ENCODE data around the gene KIAA0513.
"Not testable (repeated sequence)": the region's sequence is repeated elsewhere in the genome, so short reads cannot be mapped to it uniquely, and the experiment has no call there.

The KIAA0513 gene

GRCh38 chr16:85052536-85052935, 24.9 kb downstream of the KIAA0513 start:
- no peaks in the 10 kb centered on the region for H4K20me1 ChIP-seq (ENCODE audit: insufficient read depth, low read length, poor library complexity, severe bottlenecking)
- H3K79me2 ChIP-seq (ENCODE audit: insufficient read depth, low read length): no peaks in the 10 kb centered on the region
- no peak overlapping the region for H3K9ac ChIP-seq (ENCODE audit: low read depth, low read length, poor library complexity, severe bottlenecking)

GRCh38 chr16:85054321-85054720, 26.7 kb downstream of the KIAA0513 start:
- H2AFZ ChIP-seq (ENCODE audit: low read length); H3K9me2 ChIP-seq (replicated peaks; ENCODE audit: low read depth, low read length); H3K27me3 ChIP-seq (ENCODE audit: insufficient read depth, low read length, poor library complexity, severe bottlenecking); H4K20me1 ChIP-seq (ENCODE audit: insufficient read depth, low read length, poor library complexity, severe bottlenecking); H3K36me3 ChIP-seq (ENCODE audit: insufficient read depth, low read length); H3K9ac ChIP-seq (ENCODE audit: low read depth, low read length, poor library complexity, severe bottlenecking); H3K4me3 ChIP-seq (ENCODE audit: low read length, poor library complexity, severe bottlenecking); H3K4me2 ChIP-seq (ENCODE audit: low read depth, low read length, poor library complexity, severe bottlenecking); H3F3A ChIP-seq (ENCODE audit: low read depth); H3K9me3 ChIP-seq (ENCODE audit: insufficient read depth, low read depth, low read length); H3K79me2 ChIP-seq (ENCODE audit: insufficient read depth, low read length): not testable (repeated sequence)
- peaks cover 28% of the 10 kb centered on the region for H3K4me1 ChIP-seq (ENCODE audit: insufficient read depth, low read length, poor library complexity, severe bottlenecking)

More at GRCh38 chr16:85052536-85052935, 24.9 kb downstream of the KIAA0513 start:
- TF ChIP-seq CTCF (conservative IDR thresholded peaks at IDR 0.05; ENCODE audit: low read length) (no peak), EZH2phosphoT487 (IDR thresholded peaks at IDR 0.05; ENCODE audit: borderline replicate concordance) (no peak)
- H3K4me3 ChIP-seq (ENCODE audit: low read length, poor library complexity, severe bottlenecking): no peak overlapping the region
- peaks cover 3% of the 10 kb centered on the region; the same call in 1 of the 2 replicates for H3F3A ChIP-seq (ENCODE audit: low read depth)
- H3K36me3 ChIP-seq (ENCODE audit: insufficient read depth, low read length): no peaks in the 10 kb centered on the region
- no peak overlapping the region for H3K4me2 ChIP-seq (ENCODE audit: low read depth, low read length, poor library complexity, severe bottlenecking)
- peaks cover 33% of the 10 kb centered on the region for H3K4me1 ChIP-seq (ENCODE audit: insufficient read depth, low read length, poor library complexity, severe bottlenecking)
- no peak overlapping the region for H2AFZ ChIP-seq (ENCODE audit: low read length)
- no peaks in the 10 kb centered on the region for H3K9me3 ChIP-seq (ENCODE audit: insufficient read depth, low read depth, low read length)
- no peaks in the 10 kb centered on the region for H3K9me2 ChIP-seq (replicated peaks; ENCODE audit: low read depth, low read length)
- no peaks in the 10 kb centered on the region for H3K27me3 ChIP-seq (ENCODE audit: insufficient read depth, low read length, poor library complexity, severe bottlenecking)

GRCh38 chr16:85054948-85055492, 27.4 kb downstream of the KIAA0513 start:
- peak overlapping the region; percentile 85 for H3K4me2 ChIP-seq (ENCODE audit: low read depth, low read length, poor library complexity, severe bottlenecking)
- H3K4me1 ChIP-seq (ENCODE audit: insufficient read depth, low read length, poor library complexity, severe bottlenecking): peaks cover 28% of the 10 kb centered on the region
- no peaks in the 10 kb centered on the region for H4K20me1 ChIP-seq (ENCODE audit: insufficient read depth, low read length, poor library complexity, severe bottlenecking)
- no peaks in the 10 kb centered on the region for H3K27me3 ChIP-seq (ENCODE audit: insufficient read depth, low read length, poor library complexity, severe bottlenecking)
- peaks cover 3% of the 10 kb centered on the region; the same call in 1 of the 2 replicates for H3F3A ChIP-seq (ENCODE audit: low read depth)
- no peak for TF ChIP-seq CTCF (conservative IDR thresholded peaks at IDR 0.05; ENCODE audit: low read length)
- no peak for TF ChIP-seq EZH2phosphoT487 (IDR thresholded peaks at IDR 0.05; ENCODE audit: borderline replicate concordance)
- peak overlapping the region; percentile 82 for H2AFZ ChIP-seq (ENCODE audit: low read length)
- H3K9me2 ChIP-seq (replicated peaks; ENCODE audit: low read depth, low read length): no peaks in the 10 kb centered on the region
- H3K9ac ChIP-seq (ENCODE audit: low read depth, low read length, poor library complexity, severe bottlenecking): peak overlapping the region; percentile 61
- H3K4me3 ChIP-seq (ENCODE audit: low read length, poor library complexity, severe bottlenecking): peak overlapping the region; percentile 66
- no peaks in the 10 kb centered on the region for H3K9me3 ChIP-seq (ENCODE audit: insufficient read depth, low read depth, low read length)
- no peaks in the 10 kb centered on the region for H3K79me2 ChIP-seq (ENCODE audit: insufficient read depth, low read length)
- H3K36me3 ChIP-seq (ENCODE audit: insufficient read depth, low read length): no peaks in the 10 kb centered on the region
